Neural progenitor cell (in vitro differentiated cells): ENCODE results near the gene IQCE.

Experiments used
- CTCF ChIP-seq: fragments of 200-600 bp; sonication (generic); IDR thresholded peaks from 2 replicates; pipeline ENCODE4 v1.5.1; 2017; ENCODE audit warnings: antibody characterized with exemption, mild to moderate bottlenecking
- EZH2 ChIP-seq: fragments of 200-600 bp; sonication (generic); IDR thresholded peaks from 2 replicates; pipeline ENCODE4 v1.6.1; 2017; ENCODE audit warnings: antibody characterized with exemption, mild to moderate bottlenecking, moderate library complexity

DNA sequence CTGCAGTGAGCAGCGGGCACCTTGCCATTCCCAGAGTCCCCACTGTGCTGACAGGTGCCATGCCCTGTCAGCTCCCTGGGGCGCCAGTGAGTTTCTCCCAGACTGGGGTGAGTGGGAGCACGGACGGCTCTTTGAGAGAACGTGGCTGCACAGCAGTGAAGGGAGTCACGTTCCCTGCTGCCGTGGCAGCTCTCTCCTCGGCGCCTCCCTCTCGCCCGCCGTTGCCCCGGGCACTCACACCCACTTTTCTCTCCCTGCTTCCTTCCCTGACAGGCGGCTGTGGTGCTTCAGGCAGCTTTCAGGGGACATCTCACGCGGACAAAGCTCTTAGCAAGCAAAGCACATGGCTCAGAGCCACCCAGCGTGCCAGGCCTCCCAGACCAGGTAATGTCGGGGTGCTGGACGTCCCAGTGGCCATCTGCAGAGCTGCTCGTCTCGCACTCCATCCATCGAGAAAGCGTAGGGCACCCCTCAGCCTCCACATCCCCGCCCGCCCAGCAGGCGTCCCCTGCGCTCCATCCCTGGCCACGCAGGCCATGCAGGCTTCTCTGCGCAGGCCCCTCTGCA, 45.9 kb downstream of the IQCE start:
- no peak for TF ChIP-seq CTCF
- TF ChIP-seq EZH2: no peak
